GM20431 (cell line): Measurements from ENCODE around the gene IFT88.

Source experiments
- in situ Hi-C: fragments of 300-500 bp; cut with MseI, MboI; formaldehyde crosslinking; loops from one replicate; pipeline ENCODE4 v1.15.0; 2020; ENCODE audit warnings: low sequenced_read_pairs; ENCODE audit not compliant: unreplicated experiment

Gene IFT88

GRCh38 chr13:20566898-20567874, at the start of gene IFT88:
IFT88 (plus strand) TSS chr13:20567157; CDS start chr13:20574386, 7,229 bp downstream.
- in situ Hi-C loops: no loop called here

GRCh38 chr13:20518660-20519100, 48.3 kb upstream of the IFT88 start:
- in situ Hi-C loops: loop anchor here (25.0 kb wide), 1 partner anchor 394 kb away; the partner anchor contains the start of gene XPO4

GRCh38 chr13:20519875-20520274, 47.1 kb upstream of the IFT88 start:
- in situ Hi-C loops: loop anchor here (25.0 kb wide), 1 partner anchor 392 kb away; the partner anchor contains the start of gene XPO4

- in situ Hi-C loops: loop anchor here (25.0 kb wide), 1 partner anchor 391 kb away; the partner anchor contains the start of gene XPO4
Measured at GRCh38 chr13:20521364-20522115, 45.4 kb upstream of the IFT88 start.

GRCh38 chr13:20525144-20525600, 41.8 kb upstream of the IFT88 start:
- in situ Hi-C loops: no loop called here

- in situ Hi-C loops: no loop called here
Measured at GRCh38 chr13:20525601-20526544, 41.1 kb upstream of the IFT88 start, which contains the start of gene CRYL1. CRYL1 (minus strand) TSS chr13:20525857; CDS start chr13:20525794, 63 bp downstream.

GRCh38 chr13:20526664-20527063, 40.3 kb upstream of the IFT88 start:
- in situ Hi-C loops: no loop called here

- in situ Hi-C loops: no loop called here
Measured at GRCh38 chr13:20528452-20528851, 38.5 kb upstream of the IFT88 start.

- in situ Hi-C loops: no loop called here
Measured at GRCh38 chr13:20534038-20534608, 32.8 kb upstream of the IFT88 start.

GRCh38 chr13:20536992-20537391, 30.0 kb upstream of the IFT88 start:
- in situ Hi-C loops: no loop called here

GRCh38 chr13:20544201-20544923, 22.6 kb upstream of the IFT88 start:
- in situ Hi-C loops: no loop called here

- in situ Hi-C loops: no loop called here
Measured at GRCh38 chr13:20546556-20546955, 20.4 kb upstream of the IFT88 start.

- in situ Hi-C loops: no loop called here
Measured at GRCh38 chr13:20547479-20547908, 19.5 kb upstream of the IFT88 start.

GRCh38 chr13:20550799-20551198, 16.2 kb upstream of the IFT88 start:
- in situ Hi-C loops: no loop called here

- in situ Hi-C loops: no loop called here
Measured at GRCh38 chr13:20553311-20553710, 13.6 kb upstream of the IFT88 start.

- in situ Hi-C loops: no loop called here
Measured at GRCh38 chr13:20558982-20559381, 8.0 kb upstream of the IFT88 start.

- in situ Hi-C loops: no loop called here
Measured at GRCh38 chr13:20559659-20560356, 7.1 kb upstream of the IFT88 start.

GRCh38 chr13:20561741-20562140, 5.2 kb upstream of the IFT88 start:
- in situ Hi-C loops: no loop called here
